SH-SY5Y (cell line): ENCODE data around the gene NEUROG1.
A peak's percentile ranks its signal among the peaks of the same experiment; 100 is the strongest.

Experiments used
- GATA2 ChIP-seq: IDR thresholded peaks from 2 replicates; pipeline ENCODE4 v1.6.1; 2011; ENCODE audit warnings: mild to moderate bottlenecking, low read depth, low read length
- GATA3 ChIP-seq: IDR thresholded peaks from 2 replicates; pipeline ENCODE4 v1.6.1; 2011; ENCODE audit warnings: low read depth, mild to moderate bottlenecking, low read length, moderate library complexity

The NEUROG1 gene

GRCh38 chr5:135502836-135503520 is 32.8 kb downstream of the NEUROG1 start:
- TF ChIP-seq GATA2 (no peak), GATA3 (no peak)

GRCh38 chr5:135501965-135502364 is 33.8 kb downstream of the NEUROG1 start:
- no peak for TF ChIP-seq GATA2
- TF ChIP-seq GATA3: no peak

- no peak for TF ChIP-seq GATA2
- TF ChIP-seq GATA3: no peak
These were observed 37.1 kb downstream of the NEUROG1 start for GRCh38 chr5:135498637-135498995.

- TF ChIP-seq GATA2 (no peak), GATA3 (no peak)
These were observed 37.7 kb downstream of the NEUROG1 start for GRCh38 chr5:135497971-135498636.

- no peak for TF ChIP-seq GATA3
- TF ChIP-seq GATA2: no peak
These were observed 41.6 kb downstream of the NEUROG1 start for GRCh38 chr5:135494196-135494595.

- TF ChIP-seq GATA3 (no peak), GATA2 (no peak)
These were observed 42.2 kb downstream of the NEUROG1 start for GRCh38 chr5:135493406-135494180.

GRCh38 chr5:135492319-135492626 is 43.5 kb downstream of the NEUROG1 start:
- TF ChIP-seq GATA3: no peak
- TF ChIP-seq GATA2: no peak

- TF ChIP-seq GATA3 (no peak), GATA2 (peak; percentile 95)
These were observed 44.0 kb downstream of the NEUROG1 start for GRCh38 chr5:135491552-135492318.

GRCh38 chr5:135491038-135491551 is 44.7 kb downstream of the NEUROG1 start:
- TF ChIP-seq GATA3 (no peak), GATA2 (no peak)

GRCh38 chr5:135490245-135491037 is 45.3 kb downstream of the NEUROG1 start:
- TF ChIP-seq GATA2: no peak
- no peak for TF ChIP-seq GATA3

- no peak for TF ChIP-seq GATA2
- TF ChIP-seq GATA3: no peak
These were observed 46.1 kb downstream of the NEUROG1 start for GRCh38 chr5:135489466-135490244.

- TF ChIP-seq GATA2 (no peak), GATA3 (no peak)
These were observed 46.9 kb downstream of the NEUROG1 start for GRCh38 chr5:135488727-135489465.
